Thoracic aorta (tissue), 2 donors: Measurements from ENCODE around the gene SOX5. TPM values are rescaled to one million over a fixed set of nuclear protein-coding genes. Genes with fewer than 3 reads are reported as not detected.

Source experiments
- ATAC-seq: fragments of 150-250 bp; one replicate; pipeline ENCODE4 v1.8.0; 2017; ENCODE audit warnings: low read depth; ENCODE audit not compliant: insufficient number of reproducible peaks, low FRiP score
- DNase-seq: peaks from one replicate; pipeline ENCODE4 v3.0.0-alpha.2; 2020; ENCODE audit warnings: low spot score
- H3K27ac ChIP-seq, 2 donors: fragments of 200-600 bp; sonication (generic); 1 replicate in 1 of 2; 2 replicates in 1 of 2; pipeline ENCODE4 v1.5.1; 2016; ENCODE audit warnings: mild to moderate bottlenecking in 2 of 2, moderate library complexity in 2 of 2
- H3K27me3 ChIP-seq: fragments of 200-600 bp; sonication (generic); replicated peaks from 2 replicates; pipeline ENCODE4 v1.6.0; 2016; ENCODE audit warnings: mild to moderate bottlenecking; ENCODE audit not compliant: insufficient read depth
- H3K36me3 ChIP-seq: fragments of 200-600 bp; sonication (generic); one replicate; pipeline ENCODE4 v1.5.1; 2016
- H3K4me1 ChIP-seq, 2 donors: fragments of 200-600 bp; sonication (generic); 1 replicate in 1 of 2; 2 replicates in 1 of 2; pipeline versions ENCODE4 v1.5.1 to v1.6.0; 2016; ENCODE audit warnings: low read depth in 2 of 2, mild to moderate bottlenecking in 1 of 2; ENCODE audit not compliant: control insufficient read depth in 1 of 2
- H3K4me3 ChIP-seq: fragments of 200-600 bp; sonication (generic); 2 replicates; pipeline ENCODE4 v1.5.1; 2016; ENCODE audit warnings: mild to moderate bottlenecking
- H3K9me3 ChIP-seq: fragments of 200-600 bp; sonication (generic); 2 replicates; pipeline ENCODE4 v1.5.1; 2016
- total RNA-seq, 2 donors: library from RNA; depleted of rRNA; stranded (reverse); fragments of >200 nt; gene quantifications; one replicate each; pipeline versions ENCODE4 v1.1.0 to v1.2.3, GENCODE V29; 2016
- TF ChIP-seq, protein P1 (sequence below): fragments of 200-600 bp; sonication (generic); IDR thresholded peaks from one replicate; pipeline ENCODE4 v1.5.1; 2019; ENCODE audit warnings: antibody characterized with exemption

Gene SOX5
- total RNA-seq, 2 donors from 2014 or later: 36.8 to 37.0 TPM

DNA sequence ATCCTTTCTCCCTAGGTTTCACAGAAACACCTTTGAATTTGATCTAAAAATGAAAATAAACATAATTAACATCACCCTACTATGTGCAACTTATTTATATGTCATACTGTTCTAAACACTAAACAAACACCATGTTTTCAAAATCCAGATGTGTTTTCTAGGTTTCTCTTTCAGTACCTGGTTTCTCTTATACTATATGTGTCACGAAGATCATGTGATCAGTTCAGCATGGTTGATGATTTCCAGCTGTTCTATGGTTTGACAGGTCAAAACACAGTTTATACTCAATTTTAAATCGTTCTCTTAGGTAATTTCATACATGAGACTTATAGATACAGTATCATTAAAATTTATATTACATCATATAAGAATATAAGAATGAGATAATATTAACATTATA is 373.1 kb downstream of the SOX5 start:
- Histone ChIP-seq H3K4me3 (no peak overlapping the region), H3K9me3 (no peaks in the 10 kb centered on the region), H3K27ac (no peak overlapping the region), H3K36me3 (no peaks in the 10 kb centered on the region), H3K4me1 (peaks cover 0 to 13% of the 10 kb centered on the region in 2 donors), H3K27me3 (no peaks in the 10 kb centered on the region)
- TF ChIP-seq, protein P1, sequence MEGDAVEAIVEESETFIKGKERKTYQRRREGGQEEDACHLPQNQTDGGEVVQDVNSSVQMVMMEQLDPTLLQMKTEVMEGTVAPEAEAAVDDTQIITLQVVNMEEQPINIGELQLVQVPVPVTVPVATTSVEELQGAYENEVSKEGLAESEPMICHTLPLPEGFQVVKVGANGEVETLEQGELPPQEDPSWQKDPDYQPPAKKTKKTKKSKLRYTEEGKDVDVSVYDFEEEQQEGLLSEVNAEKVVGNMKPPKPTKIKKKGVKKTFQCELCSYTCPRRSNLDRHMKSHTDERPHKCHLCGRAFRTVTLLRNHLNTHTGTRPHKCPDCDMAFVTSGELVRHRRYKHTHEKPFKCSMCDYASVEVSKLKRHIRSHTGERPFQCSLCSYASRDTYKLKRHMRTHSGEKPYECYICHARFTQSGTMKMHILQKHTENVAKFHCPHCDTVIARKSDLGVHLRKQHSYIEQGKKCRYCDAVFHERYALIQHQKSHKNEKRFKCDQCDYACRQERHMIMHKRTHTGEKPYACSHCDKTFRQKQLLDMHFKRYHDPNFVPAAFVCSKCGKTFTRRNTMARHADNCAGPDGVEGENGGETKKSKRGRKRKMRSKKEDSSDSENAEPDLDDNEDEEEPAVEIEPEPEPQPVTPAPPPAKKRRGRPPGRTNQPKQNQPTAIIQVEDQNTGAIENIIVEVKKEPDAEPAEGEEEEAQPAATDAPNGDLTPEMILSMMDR: no peak
- ATAC-seq (no peak), DNase-seq (no peak)

DNA sequence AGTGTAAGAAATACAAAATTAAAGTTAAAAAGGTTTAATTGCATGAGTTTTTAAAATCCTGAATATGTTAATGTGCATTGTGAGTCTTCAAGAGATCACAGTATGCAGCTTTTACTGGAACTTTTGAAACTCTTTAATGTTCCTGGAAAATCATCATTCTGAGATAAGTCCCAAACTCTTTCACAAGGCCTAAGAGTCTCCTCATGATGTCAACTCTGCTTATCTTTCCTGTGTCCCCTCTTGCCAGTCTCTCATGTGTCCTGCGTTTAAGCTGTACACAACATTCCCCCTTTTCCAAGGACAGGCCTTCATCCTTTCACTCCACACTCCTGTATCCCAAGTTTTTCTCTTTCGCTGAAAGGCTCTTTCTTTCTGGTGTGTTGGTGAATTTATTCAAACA is 380.1 kb downstream of the SOX5 start:
- DNase-seq: no peak
- peaks cover 5 to 20% of the 10 kb centered on the region in 2 donors for H3K4me1 ChIP-seq
- H3K27me3 ChIP-seq: no peaks in the 10 kb centered on the region
- ATAC-seq: no peak
- H3K4me3 ChIP-seq: no peak overlapping the region
- no peak overlapping the region for H3K27ac ChIP-seq
- TF ChIP-seq, protein P1: no peak
- no peaks in the 10 kb centered on the region for H3K36me3 ChIP-seq
- no peaks in the 10 kb centered on the region for H3K9me3 ChIP-seq

DNA sequence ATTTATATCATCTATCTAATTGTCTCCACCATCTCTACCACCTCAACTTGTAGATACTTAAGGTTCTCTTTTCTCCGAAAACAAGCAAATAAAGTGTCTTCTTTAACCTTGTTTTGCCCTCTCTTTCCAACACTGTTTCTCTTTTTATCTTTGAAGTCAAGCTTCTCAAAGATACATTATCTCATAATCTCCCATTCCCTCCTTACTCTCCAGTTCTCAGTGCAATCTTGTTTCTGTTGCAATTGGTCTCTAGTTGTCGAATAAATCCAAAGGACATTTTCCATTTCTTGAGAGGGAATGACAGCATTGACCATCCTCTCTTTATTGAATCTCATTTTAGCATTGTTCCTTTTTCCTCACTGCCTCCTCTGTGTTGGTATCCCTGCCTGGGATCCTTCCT is 383.3 kb downstream of the SOX5 start:
- Histone ChIP-seq H3K9me3 (no peaks in the 10 kb centered on the region), H3K36me3 (no peaks in the 10 kb centered on the region), H3K4me1 (peaks cover 9 to 14% of the 10 kb centered on the region in 2 donors), H3K27me3 (no peaks in the 10 kb centered on the region), H3K27ac (no peak overlapping the region), H3K4me3 (no peak overlapping the region)
- DNase-seq (no peak), ATAC-seq (no peak)
- TF ChIP-seq, protein P1: no peak

DNA sequence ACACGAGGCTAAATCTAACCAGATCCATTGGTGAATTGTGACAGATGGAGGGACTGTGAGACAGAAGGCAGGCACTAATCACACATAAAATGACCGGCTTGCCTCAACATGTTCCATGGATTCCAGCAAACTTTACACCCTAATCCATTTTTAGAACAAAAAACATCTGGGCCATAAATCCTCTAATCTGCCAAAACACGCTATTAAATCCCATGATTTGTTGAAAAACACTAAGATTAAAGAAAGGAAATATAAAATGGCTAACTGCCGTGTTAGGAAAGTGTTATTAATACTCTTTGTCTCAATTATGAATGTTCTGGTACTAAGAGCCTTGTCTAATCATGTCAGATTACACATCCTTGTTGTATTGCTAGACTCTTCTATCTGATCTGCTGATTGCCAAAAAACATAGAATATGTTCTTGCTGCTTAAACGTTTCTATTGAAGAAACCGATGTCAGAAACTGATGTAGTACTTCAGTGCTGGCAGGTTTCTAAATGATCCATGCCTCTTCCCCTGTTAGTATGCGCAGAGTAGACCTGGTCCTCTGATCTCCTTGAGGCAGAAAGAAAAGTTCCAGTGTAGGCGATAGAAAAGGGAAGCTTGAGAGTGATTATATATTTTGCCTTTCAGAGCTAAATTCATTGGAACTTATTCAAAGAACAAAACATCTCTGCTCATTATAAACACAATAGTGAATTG is 384.9 kb downstream of the SOX5 start:
- DNase-seq: no peak
- H3K36me3 ChIP-seq: no peaks in the 10 kb centered on the region
- peak overlapping the region; percentile 46 for H3K4me3 ChIP-seq
- H3K27ac ChIP-seq: peak overlapping the region; percentile 33 to 52
- H3K27me3 ChIP-seq: no peaks in the 10 kb centered on the region
- no peaks in the 10 kb centered on the region for H3K9me3 ChIP-seq
- ATAC-seq: no peak
- TF ChIP-seq, protein P1: no peak
- peaks cover 9 to 16% of the 10 kb centered on the region in 2 donors for H3K4me1 ChIP-seq

DNA sequence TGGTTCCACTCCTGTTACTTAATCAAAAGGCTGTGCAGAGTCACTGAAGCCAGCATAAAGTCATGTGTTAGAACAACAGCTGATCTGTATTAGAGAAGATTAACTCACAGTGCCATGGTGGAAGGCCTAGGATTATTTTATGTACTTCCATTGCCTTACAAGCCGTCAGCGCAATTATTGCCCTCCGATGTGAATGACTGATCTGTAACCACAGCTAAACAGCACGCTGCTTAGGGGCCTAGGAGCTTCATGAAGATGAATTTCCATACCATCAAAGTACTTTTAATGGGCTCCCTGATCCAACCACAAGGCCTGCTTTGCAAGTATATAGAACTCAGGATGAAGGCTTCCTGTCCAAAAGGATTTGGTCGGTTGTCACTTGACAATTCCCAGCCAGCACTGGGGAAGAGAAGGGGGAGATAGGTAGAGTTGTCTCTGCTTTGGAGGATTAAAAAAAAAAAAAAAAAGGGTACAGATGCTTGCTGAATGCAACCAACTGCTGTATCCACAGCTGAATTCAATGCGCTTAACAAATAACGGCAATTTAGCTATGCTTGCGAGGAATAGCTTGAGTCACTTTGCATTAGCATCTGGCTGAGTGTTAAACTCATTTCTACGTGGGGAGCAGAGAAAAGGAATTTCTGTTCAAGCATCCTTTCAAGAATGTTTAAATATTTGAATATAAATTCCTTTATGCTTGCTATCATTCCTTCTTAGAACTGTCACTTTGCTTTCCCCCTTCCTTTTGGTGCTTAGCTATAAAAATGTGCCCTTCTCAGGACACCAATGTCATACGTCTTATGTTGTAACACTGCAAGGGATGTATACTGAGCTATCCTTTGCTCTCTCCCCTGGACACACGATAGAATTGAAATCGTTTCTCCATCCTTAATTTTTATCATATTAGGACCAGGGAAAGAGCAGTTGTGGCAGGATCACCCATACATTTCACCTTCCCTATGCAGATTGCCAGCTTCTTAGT is 387.8 kb downstream of the SOX5 start:
- ATAC-seq: no peak
- no peak for DNase-seq
- Histone ChIP-seq H3K9me3 (no peaks in the 10 kb centered on the region), H3K36me3 (no peaks in the 10 kb centered on the region), H3K27ac (no peak overlapping the region), H3K4me3 (no peak overlapping the region), H3K27me3 (no peaks in the 10 kb centered on the region), H3K4me1 (peaks cover 9 to 24% of the 10 kb centered on the region in 2 donors)
- TF ChIP-seq, protein P1: no peak
